Parathyroid adenoma (tissue), 2 donors: ENCODE results near the gene NLGN2.

Experiments
- H2AFZ ChIP-seq: fragments of 300-600 bp; sonication (generic); one replicate; pipeline ENCODE4 v1.7.0; 2017; ENCODE audit warnings: antibody characterized with exemption, mild to moderate bottlenecking
- H3K27ac ChIP-seq: fragments of 300-600 bp; sonication (generic); one replicate; pipeline ENCODE4 v1.7.0; 2017
- H3K27me3 ChIP-seq: fragments of 300-600 bp; sonication (generic); one replicate; pipeline ENCODE4 v1.7.0; 2017; ENCODE audit warnings: low read length; ENCODE audit not compliant: control insufficient read depth, insufficient read depth
- H3K36me3 ChIP-seq: fragments of 300-600 bp; sonication (generic); one replicate; pipeline ENCODE4 v1.7.0; 2017; ENCODE audit warnings: low read length; ENCODE audit not compliant: control insufficient read depth, insufficient read depth
- H3K4me1 ChIP-seq: fragments of 300-600 bp; sonication (generic); one replicate; pipeline ENCODE4 v1.7.0; 2017; ENCODE audit warnings: control low read depth
- H3K4me2 ChIP-seq: fragments of 300-600 bp; sonication (generic); one replicate; pipeline ENCODE4 v1.7.0; 2017; ENCODE audit warnings: low read length
- H3K4me3 ChIP-seq: fragments of 300-600 bp; sonication (generic); one replicate; pipeline ENCODE4 v1.7.0; 2017; ENCODE audit warnings: low read depth, low read length
- H3K79me2 ChIP-seq: fragments of 300-600 bp; sonication (generic); one replicate; pipeline ENCODE4 v1.7.0; 2017; ENCODE audit warnings: control low read depth
- H3K9ac ChIP-seq: fragments of 300-600 bp; sonication (generic); one replicate; pipeline ENCODE4 v1.7.0; 2017; ENCODE audit warnings: mild to moderate bottlenecking
- H3K9me3 ChIP-seq: fragments of 300-600 bp; sonication (generic); one replicate; pipeline ENCODE4 v1.7.0; 2017; ENCODE audit warnings: low read length; ENCODE audit not compliant: control insufficient read depth
- TF ChIP-seq, protein P1 (sequence below): fragments of 300-600 bp; sonication (generic); IDR thresholded peaks from one replicate; pipeline ENCODE4 v1.7.0; 2017; ENCODE audit warnings: antibody characterized with exemption, mild to moderate bottlenecking
- donor health status: primary hyperparathyroidism.

Gene NLGN2

DNA sequence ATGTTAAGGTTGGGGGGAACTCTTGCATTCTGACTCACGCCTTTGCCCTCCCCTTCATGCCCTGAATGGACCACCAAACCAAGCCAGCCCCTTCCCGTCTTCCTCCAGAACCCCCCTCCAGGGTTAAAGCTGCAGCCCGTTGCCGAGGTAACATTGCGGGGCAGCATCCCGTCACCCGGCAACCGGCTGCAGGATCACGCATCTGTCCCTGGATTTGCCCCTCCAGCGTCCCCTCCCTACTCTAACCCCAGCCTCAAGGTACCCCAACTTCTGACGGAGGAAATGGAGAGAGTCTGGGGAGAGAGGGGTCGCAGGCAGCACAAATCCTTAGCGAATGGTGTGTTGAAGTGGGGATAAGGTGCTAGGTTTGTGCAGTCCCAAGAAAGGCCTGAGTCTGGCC is 563 bp upstream of the NLGN2 start:
- Histone ChIP-seq H3K27me3 (no peaks in the 10 kb centered on the region), H2AFZ (no peak overlapping the region), H3K4me1 (peaks cover 11% of the 10 kb centered on the region), H3K9ac (no peak overlapping the region), H3K4me3 (no peak overlapping the region), H3K9me3 (no peaks in the 10 kb centered on the region), H3K27ac (no peak overlapping the region), H3K79me2 (no peaks in the 10 kb centered on the region), H3K4me2 (no peak overlapping the region), H3K36me3 (no peaks in the 10 kb centered on the region)
- TF ChIP-seq, protein P1, sequence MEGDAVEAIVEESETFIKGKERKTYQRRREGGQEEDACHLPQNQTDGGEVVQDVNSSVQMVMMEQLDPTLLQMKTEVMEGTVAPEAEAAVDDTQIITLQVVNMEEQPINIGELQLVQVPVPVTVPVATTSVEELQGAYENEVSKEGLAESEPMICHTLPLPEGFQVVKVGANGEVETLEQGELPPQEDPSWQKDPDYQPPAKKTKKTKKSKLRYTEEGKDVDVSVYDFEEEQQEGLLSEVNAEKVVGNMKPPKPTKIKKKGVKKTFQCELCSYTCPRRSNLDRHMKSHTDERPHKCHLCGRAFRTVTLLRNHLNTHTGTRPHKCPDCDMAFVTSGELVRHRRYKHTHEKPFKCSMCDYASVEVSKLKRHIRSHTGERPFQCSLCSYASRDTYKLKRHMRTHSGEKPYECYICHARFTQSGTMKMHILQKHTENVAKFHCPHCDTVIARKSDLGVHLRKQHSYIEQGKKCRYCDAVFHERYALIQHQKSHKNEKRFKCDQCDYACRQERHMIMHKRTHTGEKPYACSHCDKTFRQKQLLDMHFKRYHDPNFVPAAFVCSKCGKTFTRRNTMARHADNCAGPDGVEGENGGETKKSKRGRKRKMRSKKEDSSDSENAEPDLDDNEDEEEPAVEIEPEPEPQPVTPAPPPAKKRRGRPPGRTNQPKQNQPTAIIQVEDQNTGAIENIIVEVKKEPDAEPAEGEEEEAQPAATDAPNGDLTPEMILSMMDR = no peak

DNA sequence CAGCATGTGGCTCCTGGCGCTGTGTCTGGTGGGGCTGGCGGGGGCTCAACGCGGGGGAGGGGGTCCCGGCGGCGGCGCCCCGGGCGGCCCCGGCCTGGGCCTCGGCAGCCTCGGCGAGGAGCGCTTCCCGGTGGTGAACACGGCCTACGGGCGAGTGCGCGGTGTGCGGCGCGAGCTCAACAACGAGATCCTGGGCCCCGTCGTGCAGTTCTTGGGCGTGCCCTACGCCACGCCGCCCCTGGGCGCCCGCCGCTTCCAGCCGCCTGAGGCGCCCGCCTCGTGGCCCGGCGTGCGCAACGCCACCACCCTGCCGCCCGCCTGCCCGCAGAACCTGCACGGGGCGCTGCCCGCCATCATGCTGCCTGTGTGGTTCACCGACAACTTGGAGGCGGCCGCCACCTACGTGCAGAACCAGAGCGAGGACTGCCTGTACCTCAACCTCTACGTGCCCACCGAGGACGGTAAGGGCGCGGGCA is 645 bp downstream of the NLGN2 start:
- Histone ChIP-seq H3K4me3 (no peak overlapping the region), H2AFZ (no peak overlapping the region), H3K4me1 (peaks cover 7% of the 10 kb centered on the region), H3K9ac (no peak overlapping the region), H3K9me3 (no peaks in the 10 kb centered on the region), H3K4me2 (no peak overlapping the region), H3K27ac (no peak overlapping the region), H3K27me3 (no peaks in the 10 kb centered on the region), H3K79me2 (no peaks in the 10 kb centered on the region), H3K36me3 (no peaks in the 10 kb centered on the region)
- TF ChIP-seq, protein P1 = no peak

DNA sequence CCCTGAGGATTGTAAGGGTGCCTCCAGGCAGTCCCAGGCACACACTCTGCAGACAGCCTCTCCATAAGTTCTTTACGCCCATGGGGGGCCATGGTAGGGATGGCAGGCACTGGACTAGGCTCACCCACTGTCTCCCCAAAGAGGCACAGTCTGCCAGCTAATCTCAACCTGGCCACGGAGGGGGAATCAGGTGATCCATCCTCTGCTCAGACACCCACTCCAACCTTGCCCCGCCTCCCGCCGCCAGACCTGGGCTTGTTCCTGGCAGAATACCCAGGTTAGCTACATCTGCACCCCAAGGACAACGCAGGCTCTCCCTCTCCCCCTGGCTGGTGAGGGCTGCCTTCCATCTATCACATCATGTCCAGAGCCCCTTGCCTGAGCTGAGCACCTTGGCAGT is 1.2 kb downstream of the NLGN2 start:
- Histone ChIP-seq H3K4me1 (peaks cover 7% of the 10 kb centered on the region), H3K4me3 (no peak overlapping the region), H3K36me3 (no peaks in the 10 kb centered on the region), H3K9me3 (no peaks in the 10 kb centered on the region), H2AFZ (no peak overlapping the region), H3K79me2 (no peaks in the 10 kb centered on the region), H3K27ac (no peak overlapping the region), H3K4me2 (no peak overlapping the region), H3K27me3 (no peaks in the 10 kb centered on the region), H3K9ac (no peak overlapping the region)
- TF ChIP-seq, protein P1 = no peak

DNA sequence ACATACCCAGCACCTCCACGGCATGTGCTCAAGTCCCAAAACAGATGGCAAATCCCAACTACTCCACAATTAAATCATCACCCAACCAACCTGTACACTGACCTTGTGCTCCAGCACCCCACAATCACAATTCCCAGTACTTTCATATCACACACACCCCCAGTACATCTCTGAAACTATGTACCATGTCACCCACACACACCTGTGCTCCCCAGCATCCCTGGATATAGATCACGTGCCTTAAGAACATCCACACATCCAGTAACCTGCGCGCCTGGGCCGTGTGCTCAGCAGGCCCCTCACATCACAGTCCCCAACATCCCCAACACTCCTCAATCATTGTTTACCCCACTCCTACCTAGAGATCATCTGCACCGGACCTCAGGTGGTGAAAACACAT is 2.1 kb downstream of the NLGN2 start:
- H3K9me3 ChIP-seq = no peaks in the 10 kb centered on the region
- H3K79me2 ChIP-seq = no peaks in the 10 kb centered on the region
- no peaks in the 10 kb centered on the region for H3K36me3 ChIP-seq
- no peak overlapping the region for H3K9ac ChIP-seq
- no peak overlapping the region for H3K4me2 ChIP-seq
- H2AFZ ChIP-seq = no peak overlapping the region
- no peak overlapping the region for H3K4me3 ChIP-seq
- H3K27me3 ChIP-seq = no peaks in the 10 kb centered on the region
- H3K27ac ChIP-seq = no peak overlapping the region
- TF ChIP-seq, protein P1 = no peak
- peaks cover 7% of the 10 kb centered on the region for H3K4me1 ChIP-seq

DNA sequence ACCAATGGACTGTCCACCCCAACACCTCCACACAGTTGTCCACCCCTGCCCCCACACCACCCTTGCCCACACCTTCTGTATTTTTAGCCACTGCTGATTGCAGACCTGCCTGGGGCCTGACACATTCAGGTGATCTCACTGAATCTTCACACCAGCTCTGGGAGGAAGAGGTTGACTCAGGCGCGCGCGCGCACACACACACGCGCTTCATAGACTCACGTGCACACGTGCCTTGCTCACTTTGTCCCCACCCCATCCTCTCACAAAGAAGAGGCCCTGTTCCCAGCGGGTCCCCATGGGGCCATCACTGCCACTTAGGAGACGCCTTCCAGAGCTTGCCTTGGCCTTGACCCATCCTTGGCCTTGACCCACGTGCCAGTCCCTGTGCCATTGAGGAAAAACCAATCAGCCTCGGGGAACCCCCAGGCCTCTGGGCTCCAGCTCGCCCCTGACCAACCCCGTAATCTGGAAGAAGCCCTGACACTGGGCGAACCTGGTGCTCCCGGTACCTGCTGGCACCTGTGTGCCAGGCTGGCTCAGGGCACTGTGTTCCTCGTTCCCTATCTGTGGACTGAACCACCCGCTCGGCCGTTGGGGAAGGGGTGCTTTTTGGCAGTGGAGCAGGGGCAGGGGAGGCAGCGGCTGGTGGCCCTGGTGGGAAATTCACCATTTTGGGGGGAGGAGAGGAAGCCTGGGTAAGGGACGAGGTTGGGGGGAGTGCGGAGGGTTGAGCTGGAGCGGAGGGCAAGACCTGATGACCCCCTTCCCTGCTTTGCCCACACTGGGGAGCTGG is 3.2 kb downstream of the NLGN2 start:
- H3K9me3 ChIP-seq = no peaks in the 10 kb centered on the region
- H3K36me3 ChIP-seq = no peaks in the 10 kb centered on the region
- H3K79me2 ChIP-seq = no peaks in the 10 kb centered on the region
- no peak overlapping the region for H3K4me3 ChIP-seq
- H3K27me3 ChIP-seq = no peaks in the 10 kb centered on the region
- H3K4me1 ChIP-seq = peaks cover 4% of the 10 kb centered on the region
- H2AFZ ChIP-seq = no peak overlapping the region
- H3K27ac ChIP-seq = no peak overlapping the region
- TF ChIP-seq, protein P1 = no peak
- no peak overlapping the region for H3K9ac ChIP-seq
- no peak overlapping the region for H3K4me2 ChIP-seq
